B cell (primary cell): ENCODE measurements around the gene RARB.

Source experiments
- EZH2 ChIP-seq: IDR thresholded peaks from 2 replicates; pipeline ENCODE4 v1.6.1; 2012; ENCODE audit warnings: borderline replicate concordance, low read depth, mild to moderate bottlenecking, moderate library complexity, low read length; ENCODE audit not compliant: insufficient read depth, poor library complexity, severe bottlenecking
- TF ChIP-seq, protein P1 (sequence below): fragments of 200-600 bp; IDR thresholded peaks from one replicate; pipeline ENCODE4 v1.8.0; 2022; ENCODE audit warnings: antibody characterized with exemption, mild to moderate bottlenecking

DNA sequence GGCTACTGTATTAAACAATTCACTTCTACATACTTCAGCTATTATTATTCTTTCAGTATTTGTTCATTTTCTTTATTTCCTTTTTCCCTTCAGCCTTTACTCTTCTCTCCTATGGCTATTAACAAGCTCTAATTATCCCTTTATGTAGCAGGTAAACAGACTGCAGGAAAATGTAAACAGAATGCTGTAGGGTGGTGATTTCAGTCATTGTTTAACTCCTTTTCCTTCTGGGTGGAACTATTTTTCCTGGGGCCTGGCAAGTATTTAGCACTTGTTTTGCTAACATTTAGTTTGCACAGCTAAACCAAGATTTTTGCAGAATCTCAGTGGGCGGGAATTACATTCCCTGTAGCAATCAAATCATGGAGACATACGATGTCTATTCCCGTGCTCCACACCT, 14.4 kb downstream of the RARB start:
- TF ChIP-seq, protein P1, sequence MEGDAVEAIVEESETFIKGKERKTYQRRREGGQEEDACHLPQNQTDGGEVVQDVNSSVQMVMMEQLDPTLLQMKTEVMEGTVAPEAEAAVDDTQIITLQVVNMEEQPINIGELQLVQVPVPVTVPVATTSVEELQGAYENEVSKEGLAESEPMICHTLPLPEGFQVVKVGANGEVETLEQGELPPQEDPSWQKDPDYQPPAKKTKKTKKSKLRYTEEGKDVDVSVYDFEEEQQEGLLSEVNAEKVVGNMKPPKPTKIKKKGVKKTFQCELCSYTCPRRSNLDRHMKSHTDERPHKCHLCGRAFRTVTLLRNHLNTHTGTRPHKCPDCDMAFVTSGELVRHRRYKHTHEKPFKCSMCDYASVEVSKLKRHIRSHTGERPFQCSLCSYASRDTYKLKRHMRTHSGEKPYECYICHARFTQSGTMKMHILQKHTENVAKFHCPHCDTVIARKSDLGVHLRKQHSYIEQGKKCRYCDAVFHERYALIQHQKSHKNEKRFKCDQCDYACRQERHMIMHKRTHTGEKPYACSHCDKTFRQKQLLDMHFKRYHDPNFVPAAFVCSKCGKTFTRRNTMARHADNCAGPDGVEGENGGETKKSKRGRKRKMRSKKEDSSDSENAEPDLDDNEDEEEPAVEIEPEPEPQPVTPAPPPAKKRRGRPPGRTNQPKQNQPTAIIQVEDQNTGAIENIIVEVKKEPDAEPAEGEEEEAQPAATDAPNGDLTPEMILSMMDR: no peak
- no peak for TF ChIP-seq EZH2
